GM12864 (cell line): Measurements from ENCODE around the gene ATG10.

Experiments
- DNase-seq: peaks from one replicate; pipeline ENCODE4 v3.0.0-alpha.2; 2011; ENCODE audit warnings: low read depth
- H3K4me3 ChIP-seq: 2 replicates; pipeline ENCODE4 v1.5.1; 2011; ENCODE audit warnings: mild to moderate bottlenecking, low read depth, low read length, control low read depth
- CTCF ChIP-seq: IDR thresholded peaks from 2 replicates; pipeline ENCODE4 v1.5.1; 2011; ENCODE audit warnings: low read depth, mild to moderate bottlenecking, moderate library complexity, low read length, control low read depth, inconsistent platforms; ENCODE audit errors: missing control alignments

ATG10 gene

GRCh38 chr5:82158755-82159413, 187.1 kb downstream of the ATG10 start:
- no peak for TF ChIP-seq CTCF
- H3K4me3 ChIP-seq, result no peak overlapping the region
- no peak for DNase-seq

- TF ChIP-seq CTCF, result no peak
- no peak overlapping the region for H3K4me3 ChIP-seq
- no peak for DNase-seq
These were observed 189.1 kb downstream of the ATG10 start for GRCh38 chr5:82160948-82161347.

- H3K4me3 ChIP-seq, result no peak overlapping the region
- no peak for DNase-seq
- TF ChIP-seq CTCF, result no peak
These were observed 190.8 kb downstream of the ATG10 start for GRCh38 chr5:82162573-82162972.

GRCh38 chr5:82163452-82164175, 191.8 kb downstream of the ATG10 start:
- DNase-seq, result no peak
- no peak for TF ChIP-seq CTCF
- H3K4me3 ChIP-seq, result no peak overlapping the region

- DNase-seq, result no peak
- TF ChIP-seq CTCF, result no peak
- no peak overlapping the region for H3K4me3 ChIP-seq
These were observed 192.6 kb downstream of the ATG10 start for GRCh38 chr5:82164176-82164976.

- H3K4me3 ChIP-seq, result no peak overlapping the region
- no peak for TF ChIP-seq CTCF
- no peak for DNase-seq
These were observed 193.3 kb downstream of the ATG10 start for GRCh38 chr5:82164977-82165713.
